Inferior parietal cortex (tissue), 1 donor: Measurements from ENCODE around the gene HUS1.
"Not testable (repeated sequence)": the region's sequence is repeated elsewhere in the genome, so short reads cannot be mapped to it uniquely, and the experiment has no call there.

Experiments
- DNase-seq: peaks from one replicate; pipeline ENCODE4 v3.0.0-alpha.2; 2016; ENCODE audit errors: extremely low spot score

Gene HUS1

GRCh38 chr7:47979145-47979831 is at the start of gene HUS1:
Gene HUS1 (minus strand): TSS chr7:47979615. CDS start chr7:47979519, 96 bp downstream.
- peak; percentile 92 for DNase-seq

GRCh38 chr7:48028938-48029337 is 49.5 kb upstream of the HUS1 start, which contains the start of gene SUN3:
Gene SUN3 (minus strand): TSS chr7:48029107. CDS start chr7:48028938, 169 bp downstream.
- no peak for DNase-seq

GRCh38 chr7:48025624-48026023 is 46.2 kb upstream of the HUS1 start:
- no peak for DNase-seq

- DNase-seq, result no peak
Measured at GRCh38 chr7:48017674-48018073, 38.3 kb upstream of the HUS1 start.

GRCh38 chr7:48016641-48017040 is 37.2 kb upstream of the HUS1 start:
- no peak for DNase-seq

- no peak for DNase-seq
Measured at GRCh38 chr7:48011951-48012350, 32.5 kb upstream of the HUS1 start.

- no peak for DNase-seq
Measured at GRCh38 chr7:48011323-48011722, 31.9 kb upstream of the HUS1 start.

- no peak for DNase-seq
Measured at GRCh38 chr7:48009954-48010353, 30.5 kb upstream of the HUS1 start.

GRCh38 chr7:48009257-48009656 is 29.8 kb upstream of the HUS1 start:
- no peak for DNase-seq

GRCh38 chr7:48006866-48007265 is 27.5 kb upstream of the HUS1 start:
- DNase-seq, result no peak

GRCh38 chr7:48004638-48005037 is 25.2 kb upstream of the HUS1 start:
- DNase-seq, result no peak

- no peak for DNase-seq
Measured at GRCh38 chr7:48004032-48004431, 24.6 kb upstream of the HUS1 start.

GRCh38 chr7:48000164-48000563 is 20.7 kb upstream of the HUS1 start:
- DNase-seq, result not testable (repeated sequence)

- no peak for DNase-seq
Measured at GRCh38 chr7:47999413-47999812, 20.0 kb upstream of the HUS1 start.

GRCh38 chr7:47992446-47992845 is 13.0 kb upstream of the HUS1 start:
- DNase-seq, result no peak

GRCh38 chr7:47991741-47992311 is 12.4 kb upstream of the HUS1 start:
- DNase-seq, result peak; percentile 46

- no peak for DNase-seq
Measured at GRCh38 chr7:47991270-47991669, 11.9 kb upstream of the HUS1 start.

- no peak for DNase-seq
Measured at GRCh38 chr7:47990592-47990991, 11.2 kb upstream of the HUS1 start.

GRCh38 chr7:47989607-47990400 is 10.4 kb upstream of the HUS1 start:
- DNase-seq, result not testable (repeated sequence)

GRCh38 chr7:47988496-47989386 is 9.3 kb upstream of the HUS1 start:
- no peak for DNase-seq

- no peak for DNase-seq
Measured at GRCh38 chr7:47982610-47983009, 3.2 kb upstream of the HUS1 start.

GRCh38 chr7:47980648-47981047 is 1.2 kb upstream of the HUS1 start:
- DNase-seq, result not testable (repeated sequence)
